Heart left ventricle (tissue), 16 donors: ENCODE results near the gene SLC25A21. TPM values are rescaled to one million over a fixed set of nuclear protein-coding genes. Genes with fewer than 3 reads are reported as not detected.

Experiments
- ATAC-seq, 4 donors: fragments of 200-7000 bp; cut with Tn5 transposase; one replicate each; pipeline ENCODE4 v1.9.1; 2020 to 2022; ENCODE audit warnings: moderate library complexity in 4 of 4, mild to moderate bottlenecking in 3 of 4, moderate number of reproducible peaks in 1 of 4
- DNase-seq, 5 donors: peaks; one replicate each; pipeline ENCODE4 v3.0.0-alpha.2; 2020
- H3K27ac ChIP-seq, 12 donors: fragments of 200-600 bp; sonication (generic) in 4 of 12; one replicate each; pipeline versions ENCODE4 v1.5.0 to v1.8.0; 2016 to 2022; ENCODE audit warnings: mild to moderate bottlenecking in 2 of 12
- H3K27me3 ChIP-seq, 9 donors: fragments of 200-600 bp; sonication (generic) in 2 of 9; one replicate each; pipeline versions ENCODE4 v1.5.1 to v1.8.0; 2016 to 2022; ENCODE audit warnings: mild to moderate bottlenecking in 3 of 9
- H3K36me3 ChIP-seq, 9 donors: fragments of 200-600 bp; sonication (generic) in 2 of 9; one replicate each; pipeline versions ENCODE4 v1.5.0 to v1.8.0; 2018 to 2022; ENCODE audit warnings: mild to moderate bottlenecking in 2 of 9
- H3K4me1 ChIP-seq, 12 donors: fragments of 200-600 bp; sonication (generic) in 4 of 12; one replicate each; pipeline versions ENCODE4 v1.5.0 to v1.8.0; 2016 to 2022; ENCODE audit warnings: mild to moderate bottlenecking in 3 of 12
- H3K4me3 ChIP-seq, 12 donors: fragments of 200-600 bp; sonication (generic) in 4 of 12; one replicate each; pipeline versions ENCODE4 v1.5.0 to v1.8.0; 2017 to 2022; ENCODE audit warnings: mild to moderate bottlenecking in 9 of 12, moderate library complexity in 4 of 12
- H3K9me3 ChIP-seq, 12 donors: fragments of 200-600 bp; sonication (generic) in 4 of 12; one replicate each; pipeline versions ENCODE4 v1.5.0 to v1.8.0; 2016 to 2022; ENCODE audit warnings: mild to moderate bottlenecking in 1 of 12
- CTCF ChIP-seq, 12 donors: fragments of 200-600 bp; sonication (generic) in 4 of 12; IDR thresholded peaks; one replicate each; pipeline versions ENCODE4 v1.5.0 to v1.8.0; 2018 to 2022; ENCODE audit warnings: antibody characterized with exemption in 12 of 12, mild to moderate bottlenecking in 5 of 12
- POLR2A ChIP-seq, 2 donors: fragments of 450-650 bp; IDR thresholded peaks; one replicate each; pipeline ENCODE4 v1.6.1; 2017; ENCODE audit warnings: antibody characterized with exemption in 2 of 2, mild to moderate bottlenecking in 2 of 2, moderate library complexity in 2 of 2
- WGBS, 4 donors: extraction: QIAGEN DNeasy Blood & Tissue Kit in 2 of 4; methylation state at CpG; one replicate each; pipeline versions ENCODE4 v1.1.5 to v1.1.7; 2013 to 2018; 5-methylcytosine and 5-hydroxymethylcytosine counted together
- intact Hi-C, 10 donors: fragments of 100-400 bp; cut with DNase I; formaldehyde crosslinking; loops; one replicate each; pipeline versions ENCODE4 v1.11.1 to v1.14.2; 2022
- polyA plus RNA-seq, 2 donors: library from polyadenylated mRNA; stranded (reverse); fragments of 200-250 nt; gene quantifications; one replicate each; pipeline ENCODE4 v1.2.3, GENCODE V29; 2013
- total RNA-seq, 9 donors: library from RNA; depleted of rRNA in 2 of 9; stranded (reverse); fragments of >200 nt in 2 of 9; fragmentation: NEBNext Ultra II Directional in 3 of 9; extraction: Animal tissue kit (Norgen Biotek cat#: 25700) in 3 of 9; gene quantifications; one replicate each; pipeline versions ENCODE4 v1.1.0 to v1.2.4, GENCODE V29; 2016 to 2023
- donor health status: ischemic (EF 13 %, LVEDD 7.1; RV severe dilation, severe dysfunction).
- donor health status: healthy with polysubstance abuse.
- donor health status: DM: no; HTN: yes; CAD: no.
- donor health status: DM: no; HTN: no; CAD: no.
- donor health status: ischemic (EF 25% LVEDD 6.9; RV normal size, moderate dysfunction).
- donor health status: ischemic (EF 25% LVEDD 5.7; RV mildly dilated, moderate dysfunction).
- donor health status: healthy.
- donor health status: DM: yes; HTN: yes; CAD: no.
- donor health status: ischemic (EF 35%, LVEDD 5.7; RV mildly dilated, moderate dysfunction).
- donor health status: nonischemic (EF 11% LVEDD 7.7; RV severe dilation, severe dysfunction).
- donor health status: DM: yes; HTN: yes; CAD: no.
- donor health status: PGD.
- donor health status: ischemic (EF 29% LVEDD 5.4; RV normal size, mild dysfunction).
- donor health status: nonischemic (EF 23%, LVEDD 6.1; RV moderate dilation, normal function).

Gene SLC25A21
- total and polyA plus RNA-seq, 11 donors = 0.12 to 1.6 (median 0.24) TPM; not detected in 1

- TF ChIP-seq CTCF (IDR thresholded peaks at IDR 0.05) (no peak), POLR2A (IDR thresholded peaks at IDR 0.05) (no peak)
- Histone ChIP-seq H3K4me1 (peaks cover 0 to 24% (median 9%) of the 10 kb centered on the region in 12 donors), H3K36me3 (no peaks in the 10 kb centered on the region), H3K4me3 (peak overlapping the region in 11 of 12 donors; percentile 58 to 83 (median 70)), H3K27ac (peak overlapping the region in 3 of 12 donors; percentile 83 to 95 (median 86)), H3K9me3 (no peaks in the 10 kb centered on the region), H3K27me3 (peaks cover 0 to 9% (median 0%) of the 10 kb centered on the region in 9 donors)
- intact Hi-C loops = loop anchor here in 2 of 10 donors (1.0 to 2.0 kb wide), 2 partner anchors 24 kb away; partner anchors contain the start of gene MIPOL1 (in 2 of the 2)
- WGBS, 4 donors = 59 to 66% (median 59%) methylated on average over 5 of the region's 5 CpGs
- ATAC-seq (no peak), DNase-seq (no peak)
Observed at GRCh38 chr14:37172936-37173614, 669 bp upstream of the SLC25A21 start.

GRCh38 chr14:37171678-37172023 lies 755 bp downstream of the SLC25A21 start:
- WGBS, 4 donors = 3 to 9% (median 6%) methylated on average over 6 of the region's 6 CpGs
- TF ChIP-seq POLR2A (IDR thresholded peaks at IDR 0.05) = no peak
- no peak for TF ChIP-seq CTCF (IDR thresholded peaks at IDR 0.05)
- H3K27ac ChIP-seq = peak overlapping the region in 8 of 12 donors; percentile 63 to 95 (median 80)

GRCh38 chr14:37170993-37171392 lies 1.4 kb downstream of the SLC25A21 start:
- Histone ChIP-seq H3K27me3 (peaks cover 0 to 9% (median 0%) of the 10 kb centered on the region in 9 donors), H3K4me3 (no peak overlapping the region), H3K27ac (no peak overlapping the region), H3K9me3 (no peaks in the 10 kb centered on the region), H3K36me3 (no peaks in the 10 kb centered on the region), H3K4me1 (peaks cover 0 to 24% (median 9%) of the 10 kb centered on the region in 12 donors)
- TF ChIP-seq CTCF (IDR thresholded peaks at IDR 0.05) = no peak
- no peak for TF ChIP-seq POLR2A (IDR thresholded peaks at IDR 0.05)
- DNase-seq (no peak), ATAC-seq (no peak)
- intact Hi-C loops = no loop called here
- 81 to 83% (median 82%) methylated on average over 10 of the region's 10 CpGs for WGBS, 4 donors

More at GRCh38 chr14:37171678-37172023, 755 bp downstream of the SLC25A21 start:
- Histone ChIP-seq H3K4me1 (peaks cover 0 to 24% (median 9%) of the 10 kb centered on the region in 12 donors), H3K9me3 (no peaks in the 10 kb centered on the region), H3K4me3 (peak overlapping the region; percentile 8 to 83 (median 69)), H3K27me3 (peaks cover 0 to 9% (median 0%) of the 10 kb centered on the region in 9 donors), H3K36me3 (no peaks in the 10 kb centered on the region)
- DNase-seq (no peak), ATAC-seq (peak in 2 of 4 donors; percentile 5 to 17)
- intact Hi-C loops = loop anchor here in 2 of 10 donors (1.0 to 2.0 kb wide), 2 partner anchors 25 to 26 kb away; partner anchors contain the start of gene MIPOL1 (in 2 of the 2)

- ATAC-seq (no peak), DNase-seq (no peak)
- no peak overlapping the region for H3K4me3 ChIP-seq
- H3K4me1 ChIP-seq = peaks cover 0 to 24% (median 9%) of the 10 kb centered on the region in 12 donors
- no peaks in the 10 kb centered on the region for H3K36me3 ChIP-seq
- TF ChIP-seq POLR2A (IDR thresholded peaks at IDR 0.05) (no peak), CTCF (IDR thresholded peaks at IDR 0.05) (no peak)
- H3K27ac ChIP-seq = no peak overlapping the region
- no peaks in the 10 kb centered on the region for H3K9me3 ChIP-seq
- H3K27me3 ChIP-seq = peaks cover 0 to 9% (median 0%) of the 10 kb centered on the region in 9 donors
- intact Hi-C loops = no loop called here
- WGBS, 4 donors = 90 to 94% (median 92%) methylated on average over 8 of the region's 8 CpGs
Observed at GRCh38 chr14:37170237-37170636, 2.2 kb downstream of the SLC25A21 start.
